IMR-90 (cell line): ENCODE data around the gene FALEC.

Source experiments
- POLR2A ChIP-seq: IDR thresholded peaks from 2 replicates; pipeline ENCODE4 v1.6.1; 2012; ENCODE audit warnings: mild to moderate bottlenecking, low read depth, low read length
- SMC3 ChIP-seq: fragments of 150-350 bp; IDR thresholded peaks from 2 replicates; pipeline ENCODE4 v1.6.1; 2016; ENCODE audit warnings: low read depth, mild to moderate bottlenecking, antibody characterized with exemption, low read length, moderate library complexity
- TF ChIP-seq, protein P1 (sequence below): conservative IDR thresholded peaks from 2 replicates; pipeline ENCODE4 v1.5.1; 2012; ENCODE audit warnings: mild to moderate bottlenecking, low read depth, low read length, improper control_type of control experiment
- TF ChIP-seq, protein P2 (sequence below): fragments of 150-350 bp; IDR thresholded peaks from 2 replicates; pipeline ENCODE4 v1.6.1; 2017; ENCODE audit warnings: mild to moderate bottlenecking, antibody characterized with exemption, low read length, low read depth

DNA sequence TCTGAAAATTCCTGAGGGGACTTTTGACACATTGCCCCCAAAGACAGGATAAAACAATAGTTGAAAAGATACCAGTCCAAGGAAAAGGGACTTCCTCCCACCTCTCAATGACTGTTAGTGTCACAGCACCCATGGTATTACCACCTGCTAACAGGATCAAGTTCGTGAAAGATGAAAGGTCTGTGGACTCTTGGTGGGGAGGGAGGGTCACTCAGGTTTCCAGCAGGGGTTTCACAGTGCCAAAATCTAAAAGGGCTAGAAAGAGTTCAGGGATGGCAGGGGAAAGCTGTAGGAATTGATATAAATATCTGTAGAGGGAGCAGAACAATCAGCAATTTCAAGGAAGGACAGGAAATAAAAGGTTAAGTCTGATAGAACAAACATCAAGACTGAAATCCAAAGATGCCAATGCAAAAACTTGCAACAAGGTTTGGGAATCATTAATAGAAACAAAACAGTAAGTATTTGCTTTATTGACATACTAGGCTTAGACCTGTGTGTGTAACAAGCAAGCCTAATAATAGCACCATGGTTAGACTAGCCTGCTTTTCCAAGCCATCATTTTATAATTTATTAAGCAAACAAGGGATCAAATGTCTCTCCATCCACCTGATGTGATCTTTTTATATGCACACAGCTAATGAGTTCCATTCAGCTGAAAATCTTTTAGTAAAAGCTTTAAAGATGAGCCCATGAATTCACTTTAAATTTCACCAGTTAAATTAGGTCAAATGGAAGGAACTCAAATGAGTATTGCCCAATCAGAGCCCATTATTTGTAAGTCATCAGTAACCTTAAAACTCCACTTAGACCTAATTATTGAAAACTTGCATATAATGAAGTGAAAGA, 60.2 kb downstream of the FALEC start:
- TF ChIP-seq, protein P1, sequence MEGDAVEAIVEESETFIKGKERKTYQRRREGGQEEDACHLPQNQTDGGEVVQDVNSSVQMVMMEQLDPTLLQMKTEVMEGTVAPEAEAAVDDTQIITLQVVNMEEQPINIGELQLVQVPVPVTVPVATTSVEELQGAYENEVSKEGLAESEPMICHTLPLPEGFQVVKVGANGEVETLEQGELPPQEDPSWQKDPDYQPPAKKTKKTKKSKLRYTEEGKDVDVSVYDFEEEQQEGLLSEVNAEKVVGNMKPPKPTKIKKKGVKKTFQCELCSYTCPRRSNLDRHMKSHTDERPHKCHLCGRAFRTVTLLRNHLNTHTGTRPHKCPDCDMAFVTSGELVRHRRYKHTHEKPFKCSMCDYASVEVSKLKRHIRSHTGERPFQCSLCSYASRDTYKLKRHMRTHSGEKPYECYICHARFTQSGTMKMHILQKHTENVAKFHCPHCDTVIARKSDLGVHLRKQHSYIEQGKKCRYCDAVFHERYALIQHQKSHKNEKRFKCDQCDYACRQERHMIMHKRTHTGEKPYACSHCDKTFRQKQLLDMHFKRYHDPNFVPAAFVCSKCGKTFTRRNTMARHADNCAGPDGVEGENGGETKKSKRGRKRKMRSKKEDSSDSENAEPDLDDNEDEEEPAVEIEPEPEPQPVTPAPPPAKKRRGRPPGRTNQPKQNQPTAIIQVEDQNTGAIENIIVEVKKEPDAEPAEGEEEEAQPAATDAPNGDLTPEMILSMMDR: no peak
- TF ChIP-seq POLR2A: peak; percentile 44
- TF ChIP-seq, protein P2, sequence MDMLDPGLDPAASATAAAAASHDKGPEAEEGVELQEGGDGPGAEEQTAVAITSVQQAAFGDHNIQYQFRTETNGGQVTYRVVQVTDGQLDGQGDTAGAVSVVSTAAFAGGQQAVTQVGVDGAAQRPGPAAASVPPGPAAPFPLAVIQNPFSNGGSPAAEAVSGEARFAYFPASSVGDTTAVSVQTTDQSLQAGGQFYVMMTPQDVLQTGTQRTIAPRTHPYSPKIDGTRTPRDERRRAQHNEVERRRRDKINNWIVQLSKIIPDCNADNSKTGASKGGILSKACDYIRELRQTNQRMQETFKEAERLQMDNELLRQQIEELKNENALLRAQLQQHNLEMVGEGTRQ: no peak
- TF ChIP-seq SMC3: no peak
